ENCODE data around the gene RCAN1. TPM values are rescaled to one million over a fixed set of nuclear protein-coding genes. Genes with fewer than 3 reads are reported as not detected.

Gene RCAN1
- total and polyA plus RNA-seq, 2 of the 4 experiments (the other 2 are of a cell fraction): 53.5 to 175 TPM

DNA sequence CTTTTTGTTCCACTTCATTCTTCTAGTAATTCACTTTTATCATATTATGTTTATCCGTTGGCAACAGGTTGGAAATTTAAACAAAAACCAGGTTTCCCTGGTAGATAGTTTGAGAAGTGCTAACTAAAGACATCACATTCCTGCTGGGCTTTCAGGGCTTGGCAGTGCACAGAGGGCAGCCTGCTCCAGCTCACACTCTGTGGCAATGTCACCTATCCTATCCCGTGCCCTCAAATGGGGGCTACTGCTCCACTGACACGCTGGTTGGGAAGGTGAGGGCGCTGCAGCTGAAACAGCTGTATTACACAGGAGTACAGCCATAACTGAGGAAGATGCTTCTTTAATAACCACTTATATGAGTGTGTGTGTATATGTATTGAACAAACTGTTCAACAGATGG is 49.7 kb downstream of the RCAN1 start:
- H2AK5ac ChIP-seq (ENCODE audit: low read depth, low read length): no peak overlapping the region
- no peak overlapping the region for H4K91ac ChIP-seq (ENCODE audit: insufficient read depth, low read depth, low read length)
- no peak overlapping the region for H2BK5ac ChIP-seq (ENCODE audit: low read depth, low read length, poor library complexity, severe bottlenecking)
- H2BK15ac ChIP-seq (ENCODE audit: low read depth, low read length): no peak overlapping the region
- in situ Hi-C loops (cut with MboI; ENCODE audit: low sequenced_read_pairs) (no loop called here), dilution Hi-C loops (cut with HindIII; ENCODE audit: low sequenced_read_pairs, unreplicated experiment) (no loop called here), intact Hi-C loops (cut with micrococcal nuclease) (no loop called here)
- no peak overlapping the region for H3K23ac ChIP-seq (ENCODE audit: low read depth, low read length)
- H3K36me3 ChIP-seq (ENCODE audit: control insufficient read depth, insufficient read depth, low read length): no peaks in the 10 kb centered on the region
- peaks cover 3 to 4% of the 10 kb centered on the region in 2 experiments; a peak in 2 of 4 replicates for H3K79me1 ChIP-seq (ENCODE audit: low read depth in 1 of 2, low read length in 2 of 2)
- H2AK9ac ChIP-seq (replicated peaks; ENCODE audit: low read depth, low read length, poor library complexity): no peak overlapping the region
- ATAC-seq (ENCODE audit: low read depth) (no peak), DNase-seq (no peak)
- TF ChIP-seq FOS (IDR thresholded peaks at IDR 0.05; ENCODE audit: low read depth, low read length) (no peak), NFE2L2 (IDR thresholded peaks at IDR 0.05; ENCODE audit: low read depth, low read length) (no peak), POLR2A (IDR thresholded peaks at IDR 0.05; ENCODE audit: low read depth, low read length) (no peak), MAFK (IDR thresholded peaks at IDR 0.05; ENCODE audit: low read depth, low read length) (no peak), RAD21 (IDR thresholded peaks at IDR 0.05; ENCODE audit: low read length) (no peak), BHLHE40 (IDR thresholded peaks at IDR 0.05; ENCODE audit: low read depth, low read length) (no peak)
- TF ChIP-seq, protein P1, sequence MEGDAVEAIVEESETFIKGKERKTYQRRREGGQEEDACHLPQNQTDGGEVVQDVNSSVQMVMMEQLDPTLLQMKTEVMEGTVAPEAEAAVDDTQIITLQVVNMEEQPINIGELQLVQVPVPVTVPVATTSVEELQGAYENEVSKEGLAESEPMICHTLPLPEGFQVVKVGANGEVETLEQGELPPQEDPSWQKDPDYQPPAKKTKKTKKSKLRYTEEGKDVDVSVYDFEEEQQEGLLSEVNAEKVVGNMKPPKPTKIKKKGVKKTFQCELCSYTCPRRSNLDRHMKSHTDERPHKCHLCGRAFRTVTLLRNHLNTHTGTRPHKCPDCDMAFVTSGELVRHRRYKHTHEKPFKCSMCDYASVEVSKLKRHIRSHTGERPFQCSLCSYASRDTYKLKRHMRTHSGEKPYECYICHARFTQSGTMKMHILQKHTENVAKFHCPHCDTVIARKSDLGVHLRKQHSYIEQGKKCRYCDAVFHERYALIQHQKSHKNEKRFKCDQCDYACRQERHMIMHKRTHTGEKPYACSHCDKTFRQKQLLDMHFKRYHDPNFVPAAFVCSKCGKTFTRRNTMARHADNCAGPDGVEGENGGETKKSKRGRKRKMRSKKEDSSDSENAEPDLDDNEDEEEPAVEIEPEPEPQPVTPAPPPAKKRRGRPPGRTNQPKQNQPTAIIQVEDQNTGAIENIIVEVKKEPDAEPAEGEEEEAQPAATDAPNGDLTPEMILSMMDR (conservative IDR thresholded peaks at IDR 0.05; ENCODE audit: low read depth, low read length): no peak
- TF ChIP-seq, protein P2, sequence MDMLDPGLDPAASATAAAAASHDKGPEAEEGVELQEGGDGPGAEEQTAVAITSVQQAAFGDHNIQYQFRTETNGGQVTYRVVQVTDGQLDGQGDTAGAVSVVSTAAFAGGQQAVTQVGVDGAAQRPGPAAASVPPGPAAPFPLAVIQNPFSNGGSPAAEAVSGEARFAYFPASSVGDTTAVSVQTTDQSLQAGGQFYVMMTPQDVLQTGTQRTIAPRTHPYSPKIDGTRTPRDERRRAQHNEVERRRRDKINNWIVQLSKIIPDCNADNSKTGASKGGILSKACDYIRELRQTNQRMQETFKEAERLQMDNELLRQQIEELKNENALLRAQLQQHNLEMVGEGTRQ (IDR thresholded peaks at IDR 0.05; ENCODE audit: low read depth, low read length): no peak
- H3K18ac ChIP-seq (ENCODE audit: low read depth, low read length): no peak overlapping the region
- no peak overlapping the region for H3K4me2 ChIP-seq (ENCODE audit: low read depth, low read length)
- H3K9ac ChIP-seq (ENCODE audit: low read depth, low read length): no peak overlapping the region
- H2BK20ac ChIP-seq (ENCODE audit: low read depth, low read length): no peak overlapping the region
- CTCF ChIA-PET: interaction anchor here (1.0 kb wide), 1 partner anchor 38 kb away, joined by 3 read pairs; no protein-coding TSS in a partner anchor
- H3K4me3 ChIP-seq (ENCODE audit: insufficient read depth, low read depth, low read length): no peak overlapping the region
- H4K8ac ChIP-seq (ENCODE audit: low read depth in 2 of 2, low read length in 2 of 2): no peak overlapping the region
- BruUV-seq (replicated peaks): no TSS peak
- no peak overlapping the region for H3K27ac ChIP-seq (ENCODE audit: insufficient read depth, low read length)
- H3K4ac ChIP-seq (ENCODE audit: low read depth, low read length): no peak overlapping the region
- no peak overlapping the region for H2AFZ ChIP-seq (replicated peaks; ENCODE audit: low read length, poor library complexity)
- H4K5ac ChIP-seq (ENCODE audit: low read depth, low read length): no peak overlapping the region
- WGBS, 2 experiments (ENCODE audit: extremely low coverage in 2 of 2, insufficient read length in 1 of 2): no CpG with 5 or more reads among the region's 4 CpGs
- H3K9me3 ChIP-seq (ENCODE audit: control insufficient read depth, insufficient read depth, low read length): no peaks in the 10 kb centered on the region
- H3K56ac ChIP-seq (ENCODE audit: extremely low read depth, insufficient read depth, low read length): no peak overlapping the region
- H3K27me3 ChIP-seq (ENCODE audit: control insufficient read depth, insufficient read depth, low read length): no peaks in the 10 kb centered on the region
- POLR2A ChIA-PET (ENCODE audit: unreplicated experiment): no interaction called here
- no peak overlapping the region for H2BK120ac ChIP-seq (ENCODE audit: low read depth, low read length)
- H3K9me1 ChIP-seq (ENCODE audit: insufficient read depth, low read length): peaks cover 2% of the 10 kb centered on the region; the same call in 1 of the 2 replicates
- no peaks in the 10 kb centered on the region for H4K20me1 ChIP-seq (ENCODE audit: insufficient read depth, low read length)
- peaks cover 2% of the 10 kb centered on the region; the same call in 1 of the 2 replicates for H3K4me1 ChIP-seq (ENCODE audit: control insufficient read depth, insufficient read depth, low read length)
- H3K14ac ChIP-seq (replicated peaks; ENCODE audit: low read depth, low read length): no peak overlapping the region

Data from IMR-90 (cell line).